ENCODE data around the gene KCNH6.
A peak's percentile ranks its signal among the peaks of the same experiment; 100 is the strongest.

The KCNH6 gene

DNA sequence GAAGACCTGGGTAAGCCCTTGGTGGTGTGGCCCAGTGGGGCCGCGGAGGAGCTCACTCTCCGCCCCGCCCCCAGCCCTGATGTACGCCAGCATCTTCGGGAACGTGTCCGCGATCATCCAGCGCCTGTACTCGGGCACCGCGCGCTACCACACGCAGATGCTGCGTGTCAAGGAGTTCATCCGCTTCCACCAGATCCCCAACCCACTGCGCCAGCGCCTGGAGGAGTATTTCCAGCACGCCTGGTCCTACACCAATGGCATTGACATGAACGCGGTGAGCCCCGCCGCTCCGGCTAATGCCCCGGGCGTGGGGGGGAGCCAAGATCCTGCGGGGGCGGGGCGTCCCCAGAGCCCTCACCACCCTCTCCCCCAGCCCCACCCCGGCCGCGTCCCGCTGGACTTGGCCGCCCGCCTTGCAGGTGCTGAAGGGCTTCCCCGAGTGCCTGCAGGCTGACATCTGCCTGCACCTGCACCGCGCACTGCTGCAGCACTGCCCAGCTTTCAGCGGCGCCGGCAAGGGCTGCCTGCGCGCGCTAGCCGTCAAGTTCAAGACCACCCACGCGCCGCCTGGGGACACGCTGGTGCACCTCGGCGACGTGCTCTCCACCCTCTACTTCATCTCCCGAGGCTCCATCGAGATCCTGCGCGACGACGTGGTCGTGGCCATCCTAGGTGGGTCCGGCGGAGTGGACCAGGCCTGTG lies 15.0 kb downstream of the KCNH6 start:
- DNase-seq, result peak; percentile 70

DNA sequence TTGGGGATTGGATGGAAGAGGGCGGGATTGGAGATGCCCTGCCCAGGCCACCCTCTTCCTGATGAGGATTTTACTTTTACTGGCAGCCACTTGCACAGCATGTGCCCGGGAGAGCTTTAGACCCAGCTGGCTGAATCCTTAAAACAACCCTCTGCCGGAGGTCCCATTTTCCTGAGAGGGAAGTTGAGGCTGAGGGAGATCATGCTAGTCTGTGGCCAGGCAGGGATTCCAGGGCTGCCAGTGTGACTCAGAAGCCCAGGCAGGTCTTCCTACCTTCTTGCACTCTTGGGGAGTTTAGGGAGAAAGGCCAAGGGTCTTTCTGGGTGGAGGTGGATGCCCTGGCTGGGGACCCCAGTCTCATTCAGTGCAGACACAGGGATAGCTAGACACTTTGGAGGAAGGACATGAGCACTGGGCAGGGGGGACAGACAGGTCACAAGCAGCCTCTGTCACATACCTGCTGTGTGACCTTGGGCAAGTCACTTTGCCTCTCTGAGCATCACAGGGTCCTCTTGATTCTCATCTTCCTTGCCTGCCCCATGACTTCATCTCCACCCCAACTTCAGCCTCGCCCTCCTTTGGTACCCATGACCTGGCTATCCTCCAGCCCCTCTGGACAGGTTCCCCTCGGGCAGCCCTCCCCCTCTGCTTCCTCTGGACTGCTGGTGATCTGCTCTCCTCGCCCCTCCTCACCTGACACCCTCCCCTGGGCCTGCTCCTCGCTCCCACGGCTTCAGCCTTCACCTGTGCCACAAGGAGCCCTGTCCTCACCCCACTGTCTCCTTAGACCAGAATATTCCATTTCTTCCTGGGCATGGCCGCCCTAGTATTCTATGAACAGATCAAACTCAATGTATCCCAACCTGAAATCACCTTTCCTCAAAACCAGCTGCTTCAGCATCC lies 15.8 kb downstream of the KCNH6 start:
- no peak for DNase-seq

DNA sequence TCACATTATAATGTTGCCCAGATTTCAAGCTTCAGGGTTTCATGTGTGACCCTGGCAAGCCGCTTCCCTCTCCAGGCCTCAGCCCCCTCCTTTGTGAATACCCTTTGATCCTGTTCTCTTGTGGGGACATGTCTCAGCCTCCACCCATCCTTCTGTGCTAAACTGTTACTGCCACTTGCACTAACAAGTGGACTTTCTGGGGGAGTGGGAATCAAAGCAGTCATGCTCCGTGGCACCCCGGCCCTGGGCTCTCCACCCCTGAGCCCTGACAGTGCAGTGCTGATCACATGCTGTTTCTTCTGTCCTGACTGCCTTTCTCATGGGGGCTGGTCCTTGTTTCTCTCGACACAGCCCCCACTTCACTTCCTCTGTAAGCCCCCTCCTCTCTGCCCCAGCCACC lies 17.4 kb downstream of the KCNH6 start:
- no peak for DNase-seq

DNA sequence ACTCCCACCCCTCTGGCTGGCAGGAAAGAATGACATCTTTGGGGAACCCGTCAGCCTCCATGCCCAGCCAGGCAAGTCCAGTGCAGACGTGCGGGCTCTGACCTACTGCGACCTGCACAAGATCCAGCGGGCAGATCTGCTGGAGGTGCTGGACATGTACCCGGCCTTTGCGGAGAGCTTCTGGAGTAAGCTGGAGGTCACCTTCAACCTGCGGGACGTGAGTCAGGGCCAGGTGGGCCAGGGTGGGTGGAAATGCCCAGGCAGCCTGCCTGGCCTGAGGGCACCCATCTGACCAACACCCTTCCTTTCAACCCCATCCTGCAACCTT lies 19.0 kb downstream of the KCNH6 start:
- no peak for DNase-seq

- no peak for DNase-seq
Observed at GRCh38 chr17:63542942-63543821, 20.0 kb downstream of the KCNH6 start.

- DNase-seq, result no peak
Observed at GRCh38 chr17:63543822-63544420, 20.8 kb downstream of the KCNH6 start.

- DNase-seq, result no peak
Observed at GRCh38 chr17:63544467-63545301, 21.5 kb downstream of the KCNH6 start.

- DNase-seq, result peak; percentile 38
Observed at GRCh38 chr17:63546308-63547082, 23.3 kb downstream of the KCNH6 start.

- DNase-seq, result peak; percentile 7
Observed at GRCh38 chr17:63547083-63547523, 23.9 kb downstream of the KCNH6 start.

GRCh38 chr17:63549289-63549945 lies 26.3 kb downstream of the KCNH6 start:
- peak; percentile 42 for DNase-seq

- peak; percentile 98 for DNase-seq
Observed at GRCh38 chr17:63549946-63550816, 27.0 kb downstream of the KCNH6 start, which contains the start of gene DCAF7. Gene DCAF7 (plus strand): TSS chr17:63550477. CDS start chr17:63550678, 201 bp downstream.

DNA sequence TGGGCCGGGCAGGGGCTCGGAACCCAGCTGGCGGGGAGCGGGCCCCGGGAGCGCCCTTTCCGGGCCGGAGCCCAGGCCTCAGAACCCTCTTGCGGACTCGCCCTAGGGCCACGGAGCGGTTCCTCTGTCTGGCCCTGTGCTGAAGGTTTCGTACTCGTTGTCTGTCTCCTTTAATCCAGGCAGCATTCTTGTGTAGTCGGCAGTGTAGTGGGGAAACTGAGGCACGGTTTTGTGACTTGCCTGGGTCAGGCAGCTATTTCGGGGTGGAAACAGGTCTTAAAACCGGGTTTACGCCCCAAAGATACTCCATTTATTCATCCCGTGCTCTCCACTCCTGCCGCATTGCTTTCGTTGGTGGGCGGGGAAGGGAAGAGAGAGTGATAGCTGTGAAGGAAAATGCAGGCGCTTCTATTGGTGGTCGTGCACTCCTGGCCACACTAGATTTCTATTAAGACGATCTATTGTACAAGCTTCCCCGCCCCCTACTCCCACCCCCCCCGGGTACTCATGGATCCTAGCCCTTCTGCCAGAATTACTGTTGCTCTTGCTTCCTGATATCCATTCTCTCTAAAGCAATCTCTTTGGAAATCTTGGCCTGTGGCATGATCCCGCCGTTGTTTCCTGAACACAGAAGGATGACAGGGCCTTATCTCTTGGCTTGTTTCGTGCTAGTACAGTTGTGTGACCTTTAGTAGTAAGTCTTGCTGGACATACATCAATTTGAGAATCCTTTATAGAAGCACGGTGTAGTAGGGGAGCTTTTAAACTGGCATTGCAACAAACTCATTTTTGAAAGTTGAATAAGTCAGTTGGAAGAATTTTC lies 27.9 kb downstream of the KCNH6 start:
- DNase-seq, result no peak

DNA sequence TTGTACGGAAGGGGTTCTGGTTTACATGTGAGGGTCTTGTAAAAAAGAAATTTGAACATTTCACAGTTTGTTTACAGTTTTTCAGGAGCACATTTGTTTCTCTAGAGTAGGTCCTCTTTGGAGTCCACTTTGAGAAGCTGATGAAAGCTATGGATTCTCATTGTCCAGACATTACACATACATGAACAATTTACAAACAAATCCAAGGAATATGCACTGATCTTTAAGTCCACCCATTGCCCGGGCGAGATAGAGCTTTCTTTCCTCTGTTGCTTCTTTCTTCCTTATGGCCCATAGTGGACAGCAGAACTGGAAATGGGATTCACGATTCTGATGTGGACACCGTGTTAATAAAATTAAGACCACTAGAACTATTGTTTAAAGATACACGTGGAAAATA lies 29.1 kb downstream of the KCNH6 start:
- DNase-seq, result peak; percentile 6

GRCh38 chr17:63555500-63556156 lies 32.5 kb downstream of the KCNH6 start:
- no peak for DNase-seq

- DNase-seq, result no peak
Observed at GRCh38 chr17:63557416-63557815, 34.3 kb downstream of the KCNH6 start.

DNA sequence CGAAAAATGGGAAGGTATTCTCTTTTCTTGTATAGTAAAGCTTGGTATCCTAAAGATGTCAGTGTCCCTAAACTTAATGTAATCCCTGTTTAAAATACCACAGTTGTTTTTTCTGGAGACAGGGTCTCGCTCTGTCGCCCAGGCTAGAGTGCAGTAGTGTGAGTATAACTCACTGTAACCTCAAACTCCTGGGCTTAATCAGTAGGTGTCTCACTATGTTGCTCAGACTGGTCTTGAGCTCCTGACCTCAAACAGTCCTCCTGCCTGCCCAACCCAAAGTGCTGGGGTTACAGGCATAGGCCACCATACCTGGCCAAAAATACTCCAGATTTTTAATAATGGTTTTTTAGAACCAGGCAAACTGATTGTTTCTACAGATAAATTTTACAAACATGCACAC lies 35.3 kb downstream of the KCNH6 start:
- no peak for DNase-seq

DNA sequence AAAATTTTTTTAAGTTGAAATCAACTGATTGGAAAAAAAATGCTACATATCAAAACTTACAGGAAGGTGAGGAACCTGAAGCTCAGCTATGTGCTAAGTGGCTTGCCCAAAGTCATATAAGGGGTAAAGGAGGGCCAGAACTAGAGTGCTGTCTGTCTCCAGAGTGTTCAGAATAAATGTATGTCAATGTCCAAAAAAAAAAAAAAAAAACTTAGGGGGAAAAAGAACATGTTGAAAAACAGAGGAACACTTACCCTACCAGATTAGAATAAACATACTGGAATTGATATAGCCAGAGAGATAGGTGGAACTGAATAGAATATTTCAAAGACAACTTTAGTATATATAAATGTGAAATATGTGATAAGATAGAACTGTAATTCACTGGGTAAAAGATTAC lies 38.7 kb downstream of the KCNH6 start:
- no peak for DNase-seq

GRCh38 chr17:63563339-63563738 lies 40.2 kb downstream of the KCNH6 start:
- no peak for DNase-seq

All from activated CD8-positive, alpha-beta memory T cell treated with anti-CD3 and anti-CD28 coated beads, Interleukin-2, amount 50 U/mL, for 48 hours (primary cell).